H1 (cell line): ENCODE data around the gene GFOD1. TPM values are rescaled to one million over a fixed set of nuclear protein-coding genes. Genes with fewer than 3 reads are reported as not detected.

Experiments used
- CTCF ChIA-PET: fragments of 300-600 bp; sonication (Branson Sonifier 250); formaldehyde crosslinking; loops from one replicate; lab custom pipeline; 2021; ENCODE audit not compliant: partially characterized antibody; lab: Charles Lee
- POLR2A ChIA-PET: fragments of 300-600 bp; sonication (Branson Sonifier 250); formaldehyde crosslinking; loops from one replicate; lab custom pipeline; 2021; ENCODE audit warnings: inconsistent platforms; ENCODE audit not compliant: partially characterized antibody; lab: Charles Lee
- DNase-seq, 2 experiments: peaks; one replicate each; pipeline versions ENCODE4 v3.0.0 to v3.0.0-alpha.2; 2010 to 2022; ENCODE audit warnings: low spot score in 2 of 2, low read depth in 1 of 2, mixed read lengths in 1 of 2
- FAIRE-seq: peaks from 2 replicates; lab custom pipeline; 2011; peaks lifted over from hg19 to GRCh38; lab: Jason Lieb, UNC
- H2AFZ ChIP-seq: 2 replicates; pipeline ENCODE4 v1.8.1; 2012; ENCODE audit warnings: low read length, inconsistent platforms
- H2AK5ac ChIP-seq: 2 replicates; pipeline ENCODE4 v1.6.1; 2013; ENCODE audit warnings: low read depth, low read length
- H2BK120ac ChIP-seq: replicated peaks from 2 replicates; pipeline ENCODE3; 2013; ENCODE audit warnings: low read depth, low read length, inconsistent platforms
- H2BK12ac ChIP-seq: 2 replicates; pipeline ENCODE4 v1.6.1; 2013; ENCODE audit warnings: low read depth, low read length
- H2BK15ac ChIP-seq: 2 replicates; pipeline ENCODE4 v1.6.1; 2013; ENCODE audit warnings: low read length
- H2BK20ac ChIP-seq: 2 replicates; pipeline ENCODE4 v1.6.1; 2013; ENCODE audit warnings: low read length
- H2BK5ac ChIP-seq: 2 replicates; pipeline ENCODE4 v1.6.1; 2013; ENCODE audit warnings: low read depth, low read length
- H3K14ac ChIP-seq: 2 replicates; pipeline ENCODE4 v1.6.1; 2013; ENCODE audit warnings: inconsistent platforms; ENCODE audit not compliant: insufficient read length
- H3K18ac ChIP-seq: 2 replicates; pipeline ENCODE4 v1.6.1; 2013; ENCODE audit warnings: low read length; ENCODE audit errors: extremely low read depth
- H3K23ac ChIP-seq: 2 replicates; pipeline ENCODE4 v1.6.1; 2013; ENCODE audit warnings: inconsistent platforms; ENCODE audit not compliant: insufficient read length
- H3K23me2 ChIP-seq: 2 replicates; pipeline ENCODE4 v1.6.1; 2013; ENCODE audit warnings: low read depth, low read length
- H3K27ac ChIP-seq: 2 replicates; pipeline ENCODE4 v1.6.1; 2011; ENCODE audit warnings: low read depth, low read length, inconsistent platforms
- H3K27me3 ChIP-seq, 4 experiments: replicated peaks in 1 of 4; 1 replicate in 1 of 4; 2 replicates in 3 of 4; pipeline versions ENCODE4 v1.6.1 to v1.8.1; 2011 to 2013; ENCODE audit warnings: low read length in 3 of 4, mild to moderate bottlenecking in 3 of 4, inconsistent platforms in 2 of 4, mixed read lengths in 2 of 4, moderate library complexity in 1 of 4; ENCODE audit not compliant: control insufficient read depth in 3 of 4, insufficient read depth in 3 of 4; ENCODE audit errors: extremely low read depth in 1 of 4
- H3K36me3 ChIP-seq, 4 experiments: 2 replicates each; pipeline versions ENCODE4 v1.6.1 to v1.8.1; 2011 to 2013; ENCODE audit warnings: mild to moderate bottlenecking in 4 of 4, low read length in 3 of 4, moderate library complexity in 2 of 4, control low read depth in 1 of 4, inconsistent platforms in 1 of 4; ENCODE audit not compliant: insufficient read depth in 4 of 4, control insufficient read depth in 2 of 4
- H3K4ac ChIP-seq: replicated peaks from 2 replicates; pipeline ENCODE3; 2013; ENCODE audit warnings: low read length, low read depth, mixed read lengths, inconsistent platforms; ENCODE audit not compliant: insufficient read length
- H3K4me1 ChIP-seq, 4 experiments: replicated peaks in 1 of 4; 1 replicate in 1 of 4; 2 replicates in 3 of 4; pipeline versions ENCODE4 v1.6.1 to v1.8.1; 2011 to 2013; ENCODE audit warnings: low read length in 3 of 4, inconsistent platforms in 2 of 4, mixed read lengths in 1 of 4; ENCODE audit not compliant: insufficient read depth in 4 of 4, control insufficient read depth in 3 of 4
- H3K4me2 ChIP-seq, 2 experiments: 2 replicates each; pipeline versions ENCODE4 v1.6.1 to v1.8.1; 2011 to 2013; ENCODE audit warnings: low read depth in 2 of 2, low read length in 2 of 2, control low read depth in 1 of 2, inconsistent platforms in 1 of 2, mild to moderate bottlenecking in 1 of 2; ENCODE audit not compliant: insufficient read depth in 1 of 2
- H3K4me3 ChIP-seq, 4 experiments: fragments of 200-600, 300-600 bp in 1 of 4; sonication (generic), shearing (Covaris generic), sonication (Bioruptor Twin) in 1 of 4; 2 replicates each; pipeline versions ENCODE4 v1.5.1 to v1.8.1; 2011 to 2016; ENCODE audit warnings: low read length in 4 of 4, low read depth in 3 of 4, control low read depth in 2 of 4, inconsistent platforms in 2 of 4, mild to moderate bottlenecking in 2 of 4, mixed read lengths in 1 of 4, moderate library complexity in 1 of 4; ENCODE audit not compliant: insufficient read depth in 2 of 4; ENCODE audit errors: extremely low read depth in 1 of 4
- H3K56ac ChIP-seq: replicated peaks from 2 replicates; pipeline ENCODE3; 2013; ENCODE audit warnings: low read depth, mild to moderate bottlenecking, mixed read lengths, low read length, inconsistent platforms; ENCODE audit not compliant: insufficient read length
- H3K79me1 ChIP-seq: 2 replicates; pipeline ENCODE4 v1.6.1; 2013; ENCODE audit warnings: low read depth, low read length, control low read depth
- H3K79me2 ChIP-seq, 2 experiments: 2 replicates each; pipeline versions ENCODE4 v1.6.1 to v1.8.1; 2012 to 2013; ENCODE audit warnings: low read length in 2 of 2, mild to moderate bottlenecking in 2 of 2, inconsistent platforms in 1 of 2; ENCODE audit not compliant: insufficient read depth in 2 of 2, control insufficient read depth in 1 of 2
- H3K9ac ChIP-seq, 4 experiments: replicated peaks in 1 of 4; 1 replicate in 1 of 4; 2 replicates in 3 of 4; pipeline versions ENCODE4 v1.6.1 to v1.8.1; 2011 to 2013; ENCODE audit warnings: low read depth in 3 of 4, low read length in 3 of 4, control low read depth in 2 of 4, mild to moderate bottlenecking in 2 of 4, moderate library complexity in 2 of 4, inconsistent platforms in 1 of 4; ENCODE audit errors: extremely low read depth in 1 of 4
- H3K9me3 ChIP-seq, 2 experiments: 2 replicates each; pipeline versions ENCODE4 v1.6.1 to v1.8.1; 2012 to 2013; ENCODE audit warnings: mild to moderate bottlenecking in 2 of 2, moderate library complexity in 2 of 2, control low read depth in 1 of 2, inconsistent platforms in 1 of 2, low read depth in 1 of 2, low read length in 1 of 2, mixed read lengths in 1 of 2; ENCODE audit not compliant: insufficient read depth in 2 of 2
- H4K20me1 ChIP-seq, 2 experiments: replicated peaks in 1 of 2; 2 replicates each; pipeline versions ENCODE3 to v1.8.1; 2011 to 2013; ENCODE audit warnings: inconsistent platforms in 2 of 2, low read length in 2 of 2, mild to moderate bottlenecking in 1 of 2; ENCODE audit not compliant: insufficient read depth in 2 of 2, control insufficient read depth in 1 of 2
- H4K5ac ChIP-seq: 2 replicates; pipeline ENCODE4 v1.6.1; 2013; ENCODE audit warnings: low read length, low read depth, mixed read lengths, inconsistent platforms; ENCODE audit not compliant: insufficient read length
- H4K8ac ChIP-seq: 2 replicates; pipeline ENCODE4 v1.8.0; 2013; ENCODE audit warnings: mild to moderate bottlenecking, moderate library complexity, low read length, inconsistent platforms; ENCODE audit not compliant: insufficient read depth; ENCODE audit errors: extremely low read depth
- H4K91ac ChIP-seq: replicated peaks from 2 replicates; pipeline ENCODE3; 2013; ENCODE audit warnings: low read length, mixed read lengths, inconsistent platforms; ENCODE audit not compliant: insufficient read length
- ASH2L ChIP-seq: fragments of 200-600, 300-600 bp; sonication (generic); IDR thresholded peaks from one replicate; pipeline ENCODE4 v1.7.1; 2017; ENCODE audit warnings: low read length
- ATF2 ChIP-seq: IDR thresholded peaks from 2 replicates; pipeline ENCODE4 v1.6.1; 2012; ENCODE audit warnings: low read length, inconsistent platforms
- CHD1 ChIP-seq: IDR thresholded peaks from 2 replicates; pipeline ENCODE4 v1.6.1; 2012; ENCODE audit warnings: low read depth, low read length, improper control_type of control experiment
- GABPA ChIP-seq: IDR thresholded peaks from 2 replicates; pipeline ENCODE4 v1.6.1; 2011; ENCODE audit warnings: mild to moderate bottlenecking, low read length, moderate library complexity, borderline replicate concordance; ENCODE audit not compliant: insufficient read depth
- KDM1A ChIP-seq: fragments of 200-600, 300-600 bp; sonication (generic); IDR thresholded peaks from 2 replicates; pipeline ENCODE4 v1.7.1; 2016; ENCODE audit warnings: mild to moderate bottlenecking, low read length, borderline replicate concordance
- KDM4A ChIP-seq: IDR thresholded peaks from one replicate; pipeline ENCODE4 v1.7.1; 2012; ENCODE audit warnings: low read depth, mild to moderate bottlenecking, moderate library complexity, low read length, inconsistent platforms; ENCODE audit not compliant: severe bottlenecking
- POU5F1 ChIP-seq: IDR thresholded peaks from 2 replicates; pipeline ENCODE4 v1.6.1; 2011; ENCODE audit warnings: low read depth, mild to moderate bottlenecking, low read length, moderate library complexity
- SIRT6 ChIP-seq: IDR thresholded peaks from one replicate; pipeline ENCODE4 v1.7.1; 2012; ENCODE audit warnings: low read length, inconsistent platforms
- SIX5 ChIP-seq: IDR thresholded peaks from 2 replicates; pipeline ENCODE4 v1.6.1; 2011; ENCODE audit warnings: mild to moderate bottlenecking, low read depth, low read length
- SP4 ChIP-seq: IDR thresholded peaks from 2 replicates; pipeline ENCODE4 v1.6.1; 2012; ENCODE audit warnings: low read length, inconsistent platforms
- TAF1 ChIP-seq: IDR thresholded peaks from 2 replicates; pipeline ENCODE4 v1.6.1; 2011; ENCODE audit warnings: mild to moderate bottlenecking, low read depth, low read length
- ZNF274 ChIP-seq: IDR thresholded peaks from 2 replicates; pipeline ENCODE4 v1.7.0; 2012; ENCODE audit warnings: low read length, borderline replicate concordance; ENCODE audit errors: extremely low read depth
- whole genome bisulfite sequencing, 2 experiments: shearing (Covaris generic) in 1 of 2; methylation state at CpG; one replicate each; pipeline versions ENCODE4 v1.1.6 to v1.1.7; 2013 to 2015; ENCODE audit warnings: low lambda C conversion rate in 2 of 2, mixed read lengths in 2 of 2, inconsistent platforms in 1 of 2, low coverage in 1 of 2, missing lambda C conversion rate in 1 of 2; ENCODE audit not compliant: insufficient replicate concordance in 2 of 2, insufficient coverage in 1 of 2, insufficient read length in 1 of 2; ENCODE audit errors: extremely low coverage in 1 of 2, missing lambda C conversion rate in 1 of 2; 5-methylcytosine and 5-hydroxymethylcytosine counted together
- polyA plus RNA-seq, 7 experiments: library from polyadenylated mRNA; depleted of rRNA in 3 of 7; stranded (reverse) in 5 of 7; unstranded in 2 of 7; fragments of >200 nt in 5 of 7; fragments of 200-250 nt in 2 of 7; gene quantifications; 1 replicate in 5 of 7; 2 replicates in 1 of 7; 4 replicates in 1 of 7; pipeline versions ENCODE4 v1.2.1 to v1.2.3, GENCODE V29; 2011 to 2013; ENCODE audit warnings: missing spikeins in 2 of 7, mixed read lengths in 2 of 7
- total RNA-seq: library from RNA; stranded (reverse); fragmentation: NEBNext Ultra II Directional; extraction: Animal tissue kit (Norgen Biotek cat#: 25700); gene quantifications from 2 replicates; pipeline ENCODE4 v1.2.1, GENCODE V29; 2021

Gene GFOD1
- total and polyA plus RNA-seq, 2 of the 8 experiments (the other 6 are each of a cell fraction or from before 2014, with no cell fraction given), result 2.5 to 8.8 TPM

GRCh38 chr6:13372688-13373487 is 114.5 kb downstream of the GFOD1 start:
- no peak overlapping the region for H3K4me2 ChIP-seq
- H2BK12ac ChIP-seq, result no peak overlapping the region
- H4K20me1 ChIP-seq, result no peaks in the 10 kb centered on the region
- no peak overlapping the region for H4K91ac ChIP-seq
- no peak overlapping the region for H3K9ac ChIP-seq
- WGBS, 2 experiments, result 90% methylated on average over 9 of the region's 9 CpGs; no CpG with 5 or more reads in 1 of the 2 experiments
- H2BK15ac ChIP-seq, result no peak overlapping the region
- no peaks in the 10 kb centered on the region for H3K79me2 ChIP-seq
- no peak overlapping the region for H2BK5ac ChIP-seq
- no peak overlapping the region for H4K8ac ChIP-seq
- H3K9me3 ChIP-seq, result no peaks in the 10 kb centered on the region
- H3K23me2 ChIP-seq, result no peaks in the 10 kb centered on the region; the same call in 1 of the 2 replicates
- ChIA-PET POLR2A (interaction anchor here (1.1 to 1.7 kb wide), 2 partner anchors 8 to 16 kb away, joined by 3 read pairs; no protein-coding TSS in a partner anchor), CTCF (interaction anchor here (0.6 to 1.5 kb wide), 4 partner anchors 8 to 229 kb away, joined by 3 to 4 read pairs (median 3); no protein-coding TSS in a partner anchor)
- H3K36me3 ChIP-seq, result no peaks in the 10 kb centered on the region
- H3K4me1 ChIP-seq, result peaks cover 0 to 6% (median under 1%) of the 10 kb centered on the region in 4 experiments; a peak in 4 of 7 replicates
- DNase-seq (no peak), FAIRE-seq (no peak)
- no peak for TF ChIP-seq GABPA
- no peak for TF ChIP-seq SP4
- TF ChIP-seq TAF1, result no peak
- no peak for TF ChIP-seq ZNF274
- TF ChIP-seq CHD1, result no peak
- no peak for TF ChIP-seq SIRT6
- no peak for TF ChIP-seq KDM1A
- TF ChIP-seq POU5F1, result no peak
- TF ChIP-seq SIX5, result no peak
- no peak for TF ChIP-seq ATF2
- TF ChIP-seq ASH2L, result no peak
- TF ChIP-seq KDM4A, result no peak
- H3K27ac ChIP-seq, result no peak overlapping the region
- no peak overlapping the region for H2BK120ac ChIP-seq
- no peak overlapping the region for H3K56ac ChIP-seq
- H2AK5ac ChIP-seq, result no peak overlapping the region
- no peak overlapping the region for H3K4ac ChIP-seq
- no peaks in the 10 kb centered on the region for H3K79me1 ChIP-seq
- no peak overlapping the region for H3K23ac ChIP-seq
- no peak overlapping the region for H3K18ac ChIP-seq
- H3K27me3 ChIP-seq, result no peaks in the 10 kb centered on the region
- H4K5ac ChIP-seq, result no peak overlapping the region
- H2BK20ac ChIP-seq, result no peak overlapping the region
- no peak overlapping the region for H3K14ac ChIP-seq
- no peak overlapping the region for H2AFZ ChIP-seq
- H3K4me3 ChIP-seq, result no peak overlapping the region
